Thyroid gland (tissue), 4 donors: ENCODE results near the gene TSHZ2. TPM values are rescaled to one million over a fixed set of nuclear protein-coding genes. Genes with fewer than 3 reads are reported as not detected.
"Not testable (repeated sequence)": the region's sequence is repeated elsewhere in the genome, so short reads cannot be mapped to it uniquely, and the experiment has no call there.

ENCODE experiments used
- DNase-seq, 2 donors: peaks; one replicate each; pipeline ENCODE4 v3.0.0-alpha.2; 2019
- H3K27ac ChIP-seq, 3 donors: fragments of 200-600 bp; sonication (generic); 1 replicate in 2 of 3; 2 replicates in 1 of 3; pipeline ENCODE4 v1.5.1; 2016 to 2019; ENCODE audit warnings: mild to moderate bottlenecking in 1 of 3, moderate library complexity in 1 of 3
- H3K27me3 ChIP-seq: fragments of 200-600 bp; sonication (generic); one replicate; pipeline ENCODE4 v1.5.1; 2019
- H3K36me3 ChIP-seq, 2 donors: fragments of 200-600 bp; sonication (generic); one replicate each; pipeline ENCODE4 v1.5.1; 2016 to 2019
- H3K4me1 ChIP-seq, 2 donors: fragments of 200-600 bp; sonication (generic); one replicate each; pipeline ENCODE4 v1.5.1; 2017 to 2019
- H3K4me3 ChIP-seq, 3 donors: fragments of 200-600 bp; sonication (generic); replicated peaks in 1 of 3; 1 replicate in 2 of 3; 2 replicates in 1 of 3; pipeline ENCODE4 v1.5.1; 2016; ENCODE audit warnings: mild to moderate bottlenecking in 1 of 3
- H3K9me3 ChIP-seq: fragments of 200-600 bp; sonication (generic); one replicate; pipeline ENCODE4 v1.5.1; 2017
- POLR2A ChIP-seq, 2 donors: fragments of 450-650 bp; IDR thresholded peaks; one replicate each; pipeline ENCODE4 v1.6.1; 2017; ENCODE audit warnings: antibody characterized with exemption in 2 of 2, mild to moderate bottlenecking in 2 of 2, moderate library complexity in 1 of 2
- WGBS, 2 donors: methylation state at CpG; one replicate each; pipeline ENCODE4 v1.1.5; 2017; 5-methylcytosine and 5-hydroxymethylcytosine counted together
- intact Hi-C: fragments of 100-400 bp; cut with DNase I; formaldehyde crosslinking; loops from one replicate; pipeline ENCODE4 v1.15.1; 2023
- total RNA-seq, 4 donors: library from RNA; depleted of rRNA; stranded (reverse); fragments of >200 nt; gene quantifications; one replicate each; pipeline ENCODE4 v1.2.3, GENCODE V29; 2016
- TF ChIP-seq, protein P1 (sequence below), 6 experiments: fragments of 200-600 bp in 3 of 6; fragments of 450-650 bp in 3 of 6; sonication (generic) in 3 of 6; IDR thresholded peaks; one replicate each; pipeline ENCODE4 v1.5.1; 2016 to 2019; ENCODE audit warnings: antibody characterized with exemption in 6 of 6, mild to moderate bottlenecking in 2 of 6, inconsistent platforms in 1 of 6, moderate library complexity in 1 of 6

TSHZ2 gene
- total RNA-seq, 4 donors from 2014 or later: 11.0 to 27.9 (median 14.0) TPM

GRCh38 chr20:53513489-53514298 lies 541.5 kb downstream of the TSHZ2 start:
- no peak for TF ChIP-seq POLR2A (IDR thresholded peaks at IDR 0.05)
- TF ChIP-seq, protein P1, sequence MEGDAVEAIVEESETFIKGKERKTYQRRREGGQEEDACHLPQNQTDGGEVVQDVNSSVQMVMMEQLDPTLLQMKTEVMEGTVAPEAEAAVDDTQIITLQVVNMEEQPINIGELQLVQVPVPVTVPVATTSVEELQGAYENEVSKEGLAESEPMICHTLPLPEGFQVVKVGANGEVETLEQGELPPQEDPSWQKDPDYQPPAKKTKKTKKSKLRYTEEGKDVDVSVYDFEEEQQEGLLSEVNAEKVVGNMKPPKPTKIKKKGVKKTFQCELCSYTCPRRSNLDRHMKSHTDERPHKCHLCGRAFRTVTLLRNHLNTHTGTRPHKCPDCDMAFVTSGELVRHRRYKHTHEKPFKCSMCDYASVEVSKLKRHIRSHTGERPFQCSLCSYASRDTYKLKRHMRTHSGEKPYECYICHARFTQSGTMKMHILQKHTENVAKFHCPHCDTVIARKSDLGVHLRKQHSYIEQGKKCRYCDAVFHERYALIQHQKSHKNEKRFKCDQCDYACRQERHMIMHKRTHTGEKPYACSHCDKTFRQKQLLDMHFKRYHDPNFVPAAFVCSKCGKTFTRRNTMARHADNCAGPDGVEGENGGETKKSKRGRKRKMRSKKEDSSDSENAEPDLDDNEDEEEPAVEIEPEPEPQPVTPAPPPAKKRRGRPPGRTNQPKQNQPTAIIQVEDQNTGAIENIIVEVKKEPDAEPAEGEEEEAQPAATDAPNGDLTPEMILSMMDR (IDR thresholded peaks at IDR 0.05): no peak
- H3K4me3 ChIP-seq: no peak overlapping the region
- no peaks in the 10 kb centered on the region for H3K36me3 ChIP-seq
- DNase-seq: no peak
- no peaks in the 10 kb centered on the region for H3K4me1 ChIP-seq
- WGBS, 2 donors: 79 to 88% methylated on average over 18 of the region's 18 CpGs
- no peaks in the 10 kb centered on the region for H3K27me3 ChIP-seq
- H3K27ac ChIP-seq: no peak overlapping the region
- H3K9me3 ChIP-seq: no peaks in the 10 kb centered on the region
- intact Hi-C loops: no loop called here

- no peaks in the 10 kb centered on the region for H3K9me3 ChIP-seq
- H3K27ac ChIP-seq: no peak overlapping the region
- 79 to 91% methylated on average over 4 of the region's 4 CpGs for WGBS, 2 donors
- TF ChIP-seq POLR2A (IDR thresholded peaks at IDR 0.05): no peak
- TF ChIP-seq, protein P1 (IDR thresholded peaks at IDR 0.05): no peak
- intact Hi-C loops: no loop called here
- no peak for DNase-seq
- no peaks in the 10 kb centered on the region for H3K4me1 ChIP-seq
- H3K4me3 ChIP-seq: no peak overlapping the region
- H3K36me3 ChIP-seq: no peaks in the 10 kb centered on the region
- H3K27me3 ChIP-seq: no peaks in the 10 kb centered on the region
These were observed 543.6 kb downstream of the TSHZ2 start for GRCh38 chr20:53515749-53516148.

- Histone ChIP-seq H3K4me3 (no peak overlapping the region), H3K27ac (no peak overlapping the region), H3K36me3 (no peaks in the 10 kb centered on the region), H3K27me3 (no peaks in the 10 kb centered on the region), H3K9me3 (no peaks in the 10 kb centered on the region), H3K4me1 (no peaks in the 10 kb centered on the region)
- TF ChIP-seq, protein P1 (IDR thresholded peaks at IDR 0.05): no peak
- TF ChIP-seq POLR2A (IDR thresholded peaks at IDR 0.05): no peak
- DNase-seq: no peak
- 76 to 83% methylated on average over 13 of the region's 13 CpGs for WGBS, 2 donors
- intact Hi-C loops: no loop called here
These were observed 545.0 kb downstream of the TSHZ2 start for GRCh38 chr20:53517146-53517545.

DNA sequence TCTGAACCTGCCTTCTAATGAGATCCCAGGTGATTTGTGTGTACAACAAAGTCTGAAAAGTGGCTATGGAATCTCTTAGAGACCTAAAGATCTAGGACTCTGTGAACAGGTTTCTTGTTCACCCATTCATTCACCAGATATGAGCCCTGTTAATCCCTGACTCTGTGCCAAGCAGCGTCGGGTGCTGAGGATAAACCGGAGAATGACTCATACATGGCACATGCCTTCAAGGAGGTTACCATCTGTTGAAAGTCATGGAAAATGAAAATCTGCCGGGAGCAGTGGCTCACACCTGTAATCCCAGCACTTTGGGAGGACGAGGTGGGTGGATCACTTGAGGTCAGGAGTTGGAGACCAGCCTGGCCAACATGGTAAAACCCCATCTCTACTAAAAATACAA lies 549.3 kb downstream of the TSHZ2 start:
- intact Hi-C loops: not testable (repeated sequence)

DNA sequence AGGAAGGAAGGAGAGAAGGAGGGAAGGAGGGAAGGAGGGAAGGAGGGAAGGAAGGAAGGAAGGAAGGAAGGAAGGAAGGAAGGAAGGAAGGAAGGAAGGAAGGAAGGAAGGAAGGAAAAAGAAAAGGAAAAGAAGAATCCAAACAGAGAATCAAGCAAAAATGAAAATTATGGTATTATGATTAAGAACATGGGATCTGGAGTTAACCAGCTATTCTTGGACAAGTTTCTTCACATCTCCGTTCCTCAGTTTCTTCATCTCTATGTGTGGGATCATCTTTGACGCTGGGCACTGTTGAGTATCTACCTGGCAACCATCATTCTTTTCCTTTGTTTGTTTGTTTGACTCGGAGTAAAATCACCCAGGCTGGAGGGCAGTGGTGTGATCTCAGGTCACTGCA lies 549.9 kb downstream of the TSHZ2 start:
- Histone ChIP-seq H3K27me3 (no peaks in the 10 kb centered on the region), H3K4me3 (no peak overlapping the region), H3K36me3 (no peaks in the 10 kb centered on the region), H3K4me1 (no peaks in the 10 kb centered on the region), H3K27ac (no peak overlapping the region), H3K9me3 (no peaks in the 10 kb centered on the region)
- intact Hi-C loops: no loop called here
- TF ChIP-seq POLR2A (IDR thresholded peaks at IDR 0.05): no peak
- TF ChIP-seq, protein P1 (IDR thresholded peaks at IDR 0.05): no peak
- 85 to 94% methylated on average over 3 of the region's 3 CpGs for WGBS, 2 donors
- DNase-seq: no peak

More for the DNA sequence above, 549.3 kb downstream of the TSHZ2 start:
- not testable (repeated sequence) for H3K4me1 ChIP-seq, DNase-seq, H3K9me3 ChIP-seq, H3K4me3 ChIP-seq, H3K27ac ChIP-seq, H3K36me3 ChIP-seq, H3K27me3 ChIP-seq
- WGBS, 2 donors: 83 to 91% methylated on average over 5 of the region's 5 CpGs
